GM13976 (cell line): ENCODE data around the gene SPSB1.

Source experiments
- DNase-seq: peaks from one replicate; pipeline ENCODE4 v3.0.0; 2012; ENCODE audit warnings: low spot score
- CTCF ChIP-seq: IDR thresholded peaks from 2 replicates; pipeline ENCODE4 v1.5.1; 2012; ENCODE audit warnings: borderline replicate concordance, mild to moderate bottlenecking; ENCODE audit not compliant: insufficient read depth; ENCODE audit errors: extremely low read depth, missing control alignments, control extremely low read depth
- in situ Hi-C: fragments of 300-500 bp; cut with MboI; formaldehyde crosslinking; loops from one replicate; pipeline ENCODE4 v1.12.0; 2022; ENCODE audit warnings: low sequenced_read_pairs, mixed read lengths, inconsistent platforms; ENCODE audit not compliant: unreplicated experiment

Gene SPSB1

DNA sequence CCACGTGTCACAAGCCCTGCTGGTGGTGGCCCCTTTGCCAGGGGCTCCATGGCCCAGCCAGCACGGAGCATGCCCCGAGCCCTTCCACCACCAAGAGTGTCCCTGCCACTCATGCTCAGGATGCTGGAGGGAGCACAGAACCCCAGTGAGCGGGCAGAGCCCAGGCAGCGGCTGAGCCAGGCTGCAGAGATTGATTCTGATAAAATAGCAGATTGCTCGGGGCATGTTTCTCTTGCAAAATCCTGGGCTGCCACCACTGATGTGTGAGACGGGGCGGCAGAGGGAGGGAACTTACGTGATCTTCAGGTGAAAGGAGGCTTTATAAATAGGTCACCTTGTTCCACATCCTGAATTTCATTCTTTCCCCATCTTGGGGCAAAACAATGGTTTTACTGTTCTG lies 53.2 kb downstream of the SPSB1 start:
- no peak for DNase-seq
- in situ Hi-C loops: no loop called here
- no peak for TF ChIP-seq CTCF

DNA sequence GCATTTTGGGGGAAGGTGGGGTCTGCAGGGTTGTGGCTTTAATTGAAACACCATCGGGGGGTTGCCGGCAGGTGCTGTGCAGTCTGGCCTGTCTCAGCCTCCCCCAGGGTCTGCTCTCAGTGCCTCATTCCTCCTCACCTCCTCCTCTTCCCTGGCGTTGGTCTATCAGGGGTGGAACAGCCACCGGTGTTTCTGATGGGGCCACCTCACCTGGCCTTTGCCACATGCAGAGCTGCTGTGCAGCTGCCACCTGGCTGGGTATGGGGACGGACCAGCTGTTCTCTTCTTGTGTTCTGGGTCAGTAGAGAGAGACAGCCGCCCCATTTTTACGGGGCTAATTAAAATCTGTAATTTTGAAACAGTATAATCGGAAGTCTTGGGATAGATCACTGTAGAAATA lies 53.9 kb downstream of the SPSB1 start:
- in situ Hi-C loops: no loop called here
- TF ChIP-seq CTCF: no peak
- no peak for DNase-seq

GRCh38 chr1:9347095-9347850 lies 54.6 kb downstream of the SPSB1 start:
- DNase-seq: no peak
- in situ Hi-C loops: no loop called here
- no peak for TF ChIP-seq CTCF

DNA sequence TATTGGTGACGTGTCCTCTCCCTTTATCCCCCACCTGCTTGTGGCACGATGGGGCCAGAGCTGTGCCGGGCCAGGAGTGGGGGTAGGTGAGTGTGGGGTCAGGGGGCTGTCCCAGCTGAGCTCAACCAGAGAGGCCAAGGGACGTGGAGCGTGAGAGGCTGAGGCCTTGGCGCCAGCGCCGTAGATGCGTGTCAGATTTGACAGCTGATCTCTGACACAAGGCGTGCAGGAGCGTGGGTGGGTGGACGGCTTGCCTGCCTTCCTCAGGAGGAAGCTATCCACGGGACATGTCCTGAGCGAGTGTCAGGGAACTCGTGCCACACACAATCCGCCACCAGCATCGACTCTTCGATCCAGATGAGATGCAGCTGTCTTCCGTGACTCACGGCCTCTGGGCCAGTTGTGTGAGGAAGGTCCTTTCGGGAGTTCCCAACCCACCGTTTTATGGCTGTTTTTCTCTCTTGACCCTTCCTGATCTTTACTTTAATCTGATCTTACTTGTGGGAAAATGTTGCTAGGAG lies 56.7 kb downstream of the SPSB1 start:
- DNase-seq: no peak
- no peak for TF ChIP-seq CTCF
- in situ Hi-C loops: no loop called here

GRCh38 chr1:9350013-9350908 lies 57.6 kb downstream of the SPSB1 start:
- in situ Hi-C loops: no loop called here
- no peak for DNase-seq
- TF ChIP-seq CTCF: no peak

GRCh38 chr1:9350960-9351359 lies 58.3 kb downstream of the SPSB1 start:
- TF ChIP-seq CTCF: no peak
- no peak for DNase-seq
- in situ Hi-C loops: no loop called here
